ENCODE data around the gene LGALS16.
"Not testable (repeated sequence)": the region's sequence is repeated elsewhere in the genome, so short reads cannot be mapped to it uniquely, and the experiment has no call there.

LGALS16 gene

GRCh38 chr19:39661565-39661964 lies 5.9 kb downstream of the LGALS16 start:
- no peak for DNase-seq
- Histone ChIP-seq H3K4me2 (ENCODE audit: low read length, poor library complexity, severe bottlenecking) (no peak overlapping the region), H3K79me1 (replicated peaks; ENCODE audit: low read length, poor library complexity, severe bottlenecking) (no peaks in the 10 kb centered on the region), H3K27me3 (ENCODE audit: control insufficient read depth in 1 of 2, insufficient read depth in 1 of 2, low read length in 2 of 2) (peaks cover 0 to 9% of the 10 kb centered on the region in 2 experiments), H4K91ac (ENCODE audit: low read length) (no peak overlapping the region), H3K27ac (ENCODE audit: low read length, poor library complexity, severe bottlenecking) (no peak overlapping the region), H2BK12ac (ENCODE audit: low read length in 2 of 2) (no peak overlapping the region), H3K14ac (ENCODE audit: low read length in 2 of 2) (no peak overlapping the region), H2AK5ac (ENCODE audit: low read length, severe bottlenecking) (no peak overlapping the region), H3K23ac (ENCODE audit: low read length in 2 of 2) (no peak overlapping the region), H3K9me3 (ENCODE audit: control insufficient read depth, low read length) (no peaks in the 10 kb centered on the region), H3K4me1 (ENCODE audit: control insufficient read depth, insufficient read depth, low read depth, low read length) (no peaks in the 10 kb centered on the region), H3K4ac (ENCODE audit: low read depth in 1 of 2, low read length in 2 of 2) (no peak overlapping the region), H2BK15ac (ENCODE audit: low read depth, poor library complexity, severe bottlenecking) (no peak overlapping the region), H2BK5ac (ENCODE audit: low read depth, low read length, poor library complexity, severe bottlenecking) (no peak overlapping the region), H2AFZ (ENCODE audit: low read depth, low read length) (no peak overlapping the region), H3K36me3 (ENCODE audit: control insufficient read depth in 1 of 2, insufficient read depth in 2 of 2, low read depth in 1 of 2, low read length in 2 of 2) (no peaks in the 10 kb centered on the region), H4K8ac (ENCODE audit: low read length) (no peak overlapping the region), H3K4me3 (ENCODE audit: insufficient read depth in 1 of 2, low read depth in 1 of 2, low read length in 2 of 2) (no peak overlapping the region), H3K18ac (ENCODE audit: low read depth in 1 of 2, low read length in 2 of 2) (no peak overlapping the region), H2BK120ac (ENCODE audit: low read depth, low read length) (no peak overlapping the region), H3K9ac (ENCODE audit: low read length) (no peak overlapping the region)

GRCh38 chr19:39669860-39670259 lies 14.1 kb downstream of the LGALS16 start:
- not testable (repeated sequence) for H3K4ac ChIP-seq (ENCODE audit: low read depth in 1 of 2, low read length in 2 of 2); DNase-seq; H2AK5ac ChIP-seq (ENCODE audit: low read length, severe bottlenecking); H2BK120ac ChIP-seq (ENCODE audit: low read depth, low read length); H2BK5ac ChIP-seq (ENCODE audit: low read depth, low read length, poor library complexity, severe bottlenecking); H3K4me1 ChIP-seq (ENCODE audit: control insufficient read depth, insufficient read depth, low read depth, low read length); H4K8ac ChIP-seq (ENCODE audit: low read length); H3K9ac ChIP-seq (ENCODE audit: low read length); H2BK15ac ChIP-seq (ENCODE audit: low read depth, poor library complexity, severe bottlenecking); H3K18ac ChIP-seq (ENCODE audit: low read depth in 1 of 2, low read length in 2 of 2); H2BK12ac ChIP-seq (ENCODE audit: low read length in 2 of 2); H3K27ac ChIP-seq (ENCODE audit: low read length, poor library complexity, severe bottlenecking); H4K91ac ChIP-seq (ENCODE audit: low read length); H3K23ac ChIP-seq (ENCODE audit: low read length in 2 of 2); H3K79me1 ChIP-seq (replicated peaks; ENCODE audit: low read length, poor library complexity, severe bottlenecking); H3K14ac ChIP-seq (ENCODE audit: low read length in 2 of 2); H2AFZ ChIP-seq (ENCODE audit: low read depth, low read length); H3K9me3 ChIP-seq (ENCODE audit: control insufficient read depth, low read length); H3K4me2 ChIP-seq (ENCODE audit: low read length, poor library complexity, severe bottlenecking); H3K36me3 ChIP-seq (ENCODE audit: control insufficient read depth in 1 of 2, insufficient read depth in 2 of 2, low read depth in 1 of 2, low read length in 2 of 2); H3K4me3 ChIP-seq (ENCODE audit: insufficient read depth in 1 of 2, low read depth in 1 of 2, low read length in 2 of 2)
- WGBS, result no CpG with 5 or more reads among the region's 3 CpGs
- peaks cover 3 to 22% of the 10 kb centered on the region in 2 experiments for H3K27me3 ChIP-seq (ENCODE audit: control insufficient read depth in 1 of 2, insufficient read depth in 1 of 2, low read length in 2 of 2)

- Histone ChIP-seq H3K4me3 (ENCODE audit: insufficient read depth in 1 of 2, low read depth in 1 of 2, low read length in 2 of 2) (no peak overlapping the region), H3K4me1 (ENCODE audit: control insufficient read depth, insufficient read depth, low read depth, low read length) (no peaks in the 10 kb centered on the region), H4K91ac (ENCODE audit: low read length) (no peak overlapping the region), H4K8ac (ENCODE audit: low read length) (no peak overlapping the region), H3K36me3 (ENCODE audit: control insufficient read depth in 1 of 2, insufficient read depth in 2 of 2, low read depth in 1 of 2, low read length in 2 of 2) (no peaks in the 10 kb centered on the region), H3K4me2 (ENCODE audit: low read length, poor library complexity, severe bottlenecking) (no peak overlapping the region), H3K9me3 (ENCODE audit: control insufficient read depth, low read length) (no peaks in the 10 kb centered on the region), H3K4ac (ENCODE audit: low read depth in 1 of 2, low read length in 2 of 2) (no peak overlapping the region), H3K27me3 (ENCODE audit: control insufficient read depth in 1 of 2, insufficient read depth in 1 of 2, low read length in 2 of 2) (peaks cover 8 to 22% of the 10 kb centered on the region in 2 experiments), H3K79me1 (replicated peaks; ENCODE audit: low read length, poor library complexity, severe bottlenecking) (no peaks in the 10 kb centered on the region), H2AFZ (ENCODE audit: low read depth, low read length) (no peak overlapping the region), H3K14ac (ENCODE audit: low read length in 2 of 2) (no peak overlapping the region), H2BK15ac (ENCODE audit: low read depth, poor library complexity, severe bottlenecking) (no peak overlapping the region), H2BK12ac (ENCODE audit: low read length in 2 of 2) (no peak overlapping the region), H2BK120ac (ENCODE audit: low read depth, low read length) (no peak overlapping the region), H3K9ac (ENCODE audit: low read length) (no peak overlapping the region), H2AK5ac (ENCODE audit: low read length, severe bottlenecking) (no peak overlapping the region), H3K23ac (ENCODE audit: low read length in 2 of 2) (no peak overlapping the region), H3K27ac (ENCODE audit: low read length, poor library complexity, severe bottlenecking) (no peak overlapping the region), H3K18ac (ENCODE audit: low read depth in 1 of 2, low read length in 2 of 2) (no peak overlapping the region), H2BK5ac (ENCODE audit: low read depth, low read length, poor library complexity, severe bottlenecking) (no peak overlapping the region)
- WGBS, result 51% methylated on average over 2 of the region's 4 CpGs
- DNase-seq, result no peak
These were observed 15.3 kb downstream of the LGALS16 start for GRCh38 chr19:39670998-39671397.

GRCh38 chr19:39671739-39672363 lies 16.1 kb downstream of the LGALS16 start:
- Histone ChIP-seq H3K79me1 (replicated peaks; ENCODE audit: low read length, poor library complexity, severe bottlenecking) (no peaks in the 10 kb centered on the region), H3K36me3 (ENCODE audit: control insufficient read depth in 1 of 2, insufficient read depth in 2 of 2, low read depth in 1 of 2, low read length in 2 of 2) (no peaks in the 10 kb centered on the region), H3K23ac (ENCODE audit: low read length in 2 of 2) (no peak overlapping the region), H2BK12ac (ENCODE audit: low read length in 2 of 2) (no peak overlapping the region), H2AFZ (ENCODE audit: low read depth, low read length) (no peak overlapping the region), H3K4me2 (ENCODE audit: low read length, poor library complexity, severe bottlenecking) (no peak overlapping the region), H3K27me3 (ENCODE audit: control insufficient read depth in 1 of 2, insufficient read depth in 1 of 2, low read length in 2 of 2) (peaks cover 8 to 22% of the 10 kb centered on the region in 2 experiments), H4K91ac (ENCODE audit: low read length) (no peak overlapping the region), H4K8ac (ENCODE audit: low read length) (no peak overlapping the region), H3K18ac (ENCODE audit: low read depth in 1 of 2, low read length in 2 of 2) (no peak overlapping the region), H3K4me1 (ENCODE audit: control insufficient read depth, insufficient read depth, low read depth, low read length) (no peaks in the 10 kb centered on the region), H2AK5ac (ENCODE audit: low read length, severe bottlenecking) (no peak overlapping the region), H3K14ac (ENCODE audit: low read length in 2 of 2) (no peak overlapping the region), H3K4me3 (ENCODE audit: insufficient read depth in 1 of 2, low read depth in 1 of 2, low read length in 2 of 2) (no peak overlapping the region), H2BK15ac (ENCODE audit: low read depth, poor library complexity, severe bottlenecking) (no peak overlapping the region), H3K9ac (ENCODE audit: low read length) (no peak overlapping the region), H3K4ac (ENCODE audit: low read depth in 1 of 2, low read length in 2 of 2) (no peak overlapping the region), H3K9me3 (ENCODE audit: control insufficient read depth, low read length) (no peaks in the 10 kb centered on the region), H2BK120ac (ENCODE audit: low read depth, low read length) (no peak overlapping the region), H3K27ac (ENCODE audit: low read length, poor library complexity, severe bottlenecking) (no peak overlapping the region), H2BK5ac (ENCODE audit: low read depth, low read length, poor library complexity, severe bottlenecking) (no peak overlapping the region)
- DNase-seq, result peak; percentile 45
- 17% methylated on average over 9 of the region's 9 CpGs for WGBS
